ENCODE results near the gene LGI1.

The LGI1 gene

GRCh38 chr10:93771354-93771753 lies 13.6 kb downstream of the LGI1 start:
- ATAC-seq (no peak), DNase-seq (no peak)
- Mint-ChIP-seq H3K9me3 (no peaks in the 10 kb centered on the region), H3K27me3 (peaks cover 22% of the 10 kb centered on the region), H3K4me1 (no peaks in the 10 kb centered on the region), H3K4me3 (no peak overlapping the region), H3K27ac (no peak overlapping the region)

GRCh38 chr10:93773120-93773519 lies 15.4 kb downstream of the LGI1 start:
- H3K27me3 Mint-ChIP-seq = peaks cover 31% of the 10 kb centered on the region
- ATAC-seq (no peak), DNase-seq (no peak)
- H3K27ac Mint-ChIP-seq = no peak overlapping the region
- no peaks in the 10 kb centered on the region for H3K4me1 Mint-ChIP-seq
- H3K4me3 Mint-ChIP-seq = no peak overlapping the region
- H3K9me3 Mint-ChIP-seq = no peaks in the 10 kb centered on the region

GRCh38 chr10:93773705-93774104 lies 16.0 kb downstream of the LGI1 start:
- Mint-ChIP-seq H3K27ac (no peak overlapping the region), H3K9me3 (no peaks in the 10 kb centered on the region), H3K27me3 (peaks cover 36% of the 10 kb centered on the region), H3K4me3 (no peak overlapping the region), H3K4me1 (no peaks in the 10 kb centered on the region)
- no peak for DNase-seq
- ATAC-seq = no peak

GRCh38 chr10:93775356-93775755 lies 17.6 kb downstream of the LGI1 start:
- ATAC-seq (no peak), DNase-seq (no peak)
- H3K27ac Mint-ChIP-seq = no peak overlapping the region
- H3K9me3 Mint-ChIP-seq = no peaks in the 10 kb centered on the region
- H3K4me1 Mint-ChIP-seq = no peaks in the 10 kb centered on the region
- H3K4me3 Mint-ChIP-seq = no peak overlapping the region
- peaks cover 35% of the 10 kb centered on the region for H3K27me3 Mint-ChIP-seq

- no peak overlapping the region for H3K4me3 Mint-ChIP-seq
- ATAC-seq (no peak), DNase-seq (no peak)
- no peaks in the 10 kb centered on the region for H3K9me3 Mint-ChIP-seq
- H3K4me1 Mint-ChIP-seq = no peaks in the 10 kb centered on the region
- peaks cover 35% of the 10 kb centered on the region for H3K27me3 Mint-ChIP-seq
- H3K27ac Mint-ChIP-seq = no peak overlapping the region
These were observed 19.4 kb downstream of the LGI1 start for GRCh38 chr10:93777092-93777491.

- no peak for DNase-seq
- Mint-ChIP-seq H3K4me3 (no peak overlapping the region), H3K27me3 (peaks cover 21% of the 10 kb centered on the region), H3K27ac (no peak overlapping the region), H3K4me1 (no peaks in the 10 kb centered on the region), H3K9me3 (no peaks in the 10 kb centered on the region)
- ATAC-seq = no peak
These were observed 26.3 kb downstream of the LGI1 start for GRCh38 chr10:93784059-93784458.

GRCh38 chr10:93788413-93789208 lies 30.9 kb downstream of the LGI1 start:
- no peak for DNase-seq
- H3K27me3 Mint-ChIP-seq = peaks cover 33% of the 10 kb centered on the region
- H3K9me3 Mint-ChIP-seq = no peaks in the 10 kb centered on the region
- no peak overlapping the region for H3K4me3 Mint-ChIP-seq
- H3K27ac Mint-ChIP-seq = no peak overlapping the region
- no peak for ATAC-seq
- no peaks in the 10 kb centered on the region for H3K4me1 Mint-ChIP-seq

GRCh38 chr10:93790439-93790838 lies 32.7 kb downstream of the LGI1 start:
- no peaks in the 10 kb centered on the region for H3K9me3 Mint-ChIP-seq
- H3K4me3 Mint-ChIP-seq = no peak overlapping the region
- H3K27ac Mint-ChIP-seq = no peak overlapping the region
- DNase-seq (no peak), ATAC-seq (no peak)
- H3K4me1 Mint-ChIP-seq = no peaks in the 10 kb centered on the region
- H3K27me3 Mint-ChIP-seq = peaks cover 33% of the 10 kb centered on the region

GRCh38 chr10:93796167-93796566 lies 38.4 kb downstream of the LGI1 start:
- H3K4me1 Mint-ChIP-seq = no peaks in the 10 kb centered on the region
- H3K27me3 Mint-ChIP-seq = peaks cover 17% of the 10 kb centered on the region
- ATAC-seq (no peak), DNase-seq (no peak)
- no peaks in the 10 kb centered on the region for H3K9me3 Mint-ChIP-seq
- no peak overlapping the region for H3K27ac Mint-ChIP-seq
- no peak overlapping the region for H3K4me3 Mint-ChIP-seq

- Mint-ChIP-seq H3K27me3 (peaks cover 23% of the 10 kb centered on the region), H3K4me3 (no peak overlapping the region), H3K27ac (no peak overlapping the region), H3K9me3 (no peaks in the 10 kb centered on the region), H3K4me1 (no peaks in the 10 kb centered on the region)
- DNase-seq = no peak
- no peak for ATAC-seq
These were observed 40.1 kb downstream of the LGI1 start for GRCh38 chr10:93797825-93798224.

GRCh38 chr10:93799155-93799708 lies 41.5 kb downstream of the LGI1 start:
- no peak overlapping the region for H3K4me3 Mint-ChIP-seq
- no peak overlapping the region for H3K27ac Mint-ChIP-seq

GRCh38 chr10:93804200-93804599 lies 46.5 kb downstream of the LGI1 start:
- ATAC-seq (no peak), DNase-seq (no peak)
- peaks cover 45% of the 10 kb centered on the region for H3K27me3 Mint-ChIP-seq
- H3K27ac Mint-ChIP-seq = no peak overlapping the region
- no peaks in the 10 kb centered on the region for H3K9me3 Mint-ChIP-seq
- no peak overlapping the region for H3K4me3 Mint-ChIP-seq
- no peaks in the 10 kb centered on the region for H3K4me1 Mint-ChIP-seq

More at GRCh38 chr10:93799155-93799708, 41.5 kb downstream of the LGI1 start:
- peaks cover 33% of the 10 kb centered on the region for H3K27me3 Mint-ChIP-seq
- no peaks in the 10 kb centered on the region for H3K9me3 Mint-ChIP-seq
- no peak for ATAC-seq
- no peak for DNase-seq
- no peaks in the 10 kb centered on the region for H3K4me1 Mint-ChIP-seq

GRCh38 chr10:93806903-93807302 lies 49.2 kb downstream of the LGI1 start:
- Mint-ChIP-seq H3K27ac (no peak overlapping the region), H3K4me3 (no peak overlapping the region), H3K9me3 (no peaks in the 10 kb centered on the region), H3K4me1 (no peaks in the 10 kb centered on the region), H3K27me3 (peaks cover 43% of the 10 kb centered on the region)
- ATAC-seq (no peak), DNase-seq (no peak)

GRCh38 chr10:93807371-93807770 lies 49.6 kb downstream of the LGI1 start:
- Mint-ChIP-seq H3K27ac (no peak overlapping the region), H3K4me1 (no peaks in the 10 kb centered on the region), H3K9me3 (no peaks in the 10 kb centered on the region), H3K4me3 (no peak overlapping the region), H3K27me3 (peaks cover 38% of the 10 kb centered on the region)
- ATAC-seq = no peak
- DNase-seq = no peak

- no peak overlapping the region for H3K27ac Mint-ChIP-seq
- no peak overlapping the region for H3K4me3 Mint-ChIP-seq
- H3K27me3 Mint-ChIP-seq = peaks cover 62% of the 10 kb centered on the region
- DNase-seq (no peak), ATAC-seq (no peak)
- peaks cover 8% of the 10 kb centered on the region for H3K4me1 Mint-ChIP-seq
- H3K9me3 Mint-ChIP-seq = no peaks in the 10 kb centered on the region
These were observed 55.1 kb downstream of the LGI1 start for GRCh38 chr10:93812659-93813338.

Measured in stimulated activated naive CD8-positive, alpha-beta T cell treated with anti-CD3 and anti-CD28 coated beads, Interleukin-15, amount 100 ng/mL, for 72 hours (primary cell).